ENCODE measurements around the gene ATP5IF1.

ATP5IF1 gene

GRCh38 chr1:28280501-28280900 lies 44.6 kb downstream of the ATP5IF1 start:
- no peak for TF ChIP-seq REST (IDR thresholded peaks at IDR 0.05; ENCODE audit: insufficient read depth in 1 of 2, low read depth in 2 of 2, low read length in 2 of 2)
- TF ChIP-seq SIN3A (IDR thresholded peaks at IDR 0.05; ENCODE audit: borderline replicate concordance, insufficient read depth, low read length) = no peak
- no peak for TF ChIP-seq POLR2AphosphoS5 (IDR thresholded peaks at IDR 0.05; ENCODE audit: low read depth, low read length)
- TF ChIP-seq FOXP2 (optimal IDR thresholded peaks at IDR 0.05; ENCODE audit: borderline replicate concordance, extremely low read depth, extremely low read length, insufficient read depth) = no peak
- no peak for TF ChIP-seq TAF1 (IDR thresholded peaks at IDR 0.05; ENCODE audit: borderline replicate concordance, insufficient read depth, low read length)

- TF ChIP-seq REST (IDR thresholded peaks at IDR 0.05; ENCODE audit: insufficient read depth in 1 of 2, low read depth in 2 of 2, low read length in 2 of 2) = no peak
- no peak for TF ChIP-seq FOXP2 (optimal IDR thresholded peaks at IDR 0.05; ENCODE audit: borderline replicate concordance, extremely low read depth, extremely low read length, insufficient read depth)
- no peak for TF ChIP-seq SIN3A (IDR thresholded peaks at IDR 0.05; ENCODE audit: borderline replicate concordance, insufficient read depth, low read length)
- no peak for TF ChIP-seq TAF1 (IDR thresholded peaks at IDR 0.05; ENCODE audit: borderline replicate concordance, insufficient read depth, low read length)
- TF ChIP-seq POLR2AphosphoS5 (IDR thresholded peaks at IDR 0.05; ENCODE audit: low read depth, low read length) = no peak
These were observed 45.1 kb downstream of the ATP5IF1 start for GRCh38 chr1:28280977-28281381.

GRCh38 chr1:28281608-28282425 lies 45.9 kb downstream of the ATP5IF1 start:
- TF ChIP-seq POLR2AphosphoS5 (IDR thresholded peaks at IDR 0.05; ENCODE audit: low read depth, low read length) (no peak), SIN3A (IDR thresholded peaks at IDR 0.05; ENCODE audit: borderline replicate concordance, insufficient read depth, low read length) (no peak), TAF1 (IDR thresholded peaks at IDR 0.05; ENCODE audit: borderline replicate concordance, insufficient read depth, low read length) (no peak), REST (IDR thresholded peaks at IDR 0.05; ENCODE audit: insufficient read depth in 1 of 2, low read depth in 2 of 2, low read length in 2 of 2) (no peak), FOXP2 (optimal IDR thresholded peaks at IDR 0.05; ENCODE audit: borderline replicate concordance, extremely low read depth, extremely low read length, insufficient read depth) (no peak)

- TF ChIP-seq POLR2AphosphoS5 (IDR thresholded peaks at IDR 0.05; ENCODE audit: low read depth, low read length) = no peak
These were observed 46.8 kb downstream of the ATP5IF1 start for GRCh38 chr1:28282426-28283407.

- TF ChIP-seq FOXP2 (optimal IDR thresholded peaks at IDR 0.05; ENCODE audit: borderline replicate concordance, extremely low read depth, extremely low read length, insufficient read depth) (no peak), SIN3A (IDR thresholded peaks at IDR 0.05; ENCODE audit: borderline replicate concordance, insufficient read depth, low read length) (no peak), REST (IDR thresholded peaks at IDR 0.05; ENCODE audit: insufficient read depth in 1 of 2, low read depth in 2 of 2, low read length in 2 of 2) (no peak), TAF1 (IDR thresholded peaks at IDR 0.05; ENCODE audit: borderline replicate concordance, insufficient read depth, low read length) (no peak), POLR2AphosphoS5 (IDR thresholded peaks at IDR 0.05; ENCODE audit: low read depth, low read length) (no peak)
These were observed 50.2 kb downstream of the ATP5IF1 start for GRCh38 chr1:28286111-28286510.
